K562 (cell line): ENCODE data around the gene NGDN.

ENCODE experiments used
- CEBPG ChIP-seq, 3 experiments: fragments of 200-800 bp in 1 of 3; sonication (Bioruptor generic) in 1 of 3; sonication (generic) in 1 of 3; formaldehyde crosslinking in 1 of 3; IDR thresholded peaks in 2 of 3; conservative IDR thresholded peaks in 1 of 3; 2 replicates each; pipeline versions ENCODE4 v1.6.1 to v1.8.0; 2016 to 2022; ENCODE audit warnings: missing compliant biosample characterization in 2 of 3, missing genetic modification characterization in 2 of 3, mild to moderate bottlenecking in 1 of 3, missing genetic modification reagents in 1 of 3
- GATA2 ChIP-seq: sonication (generic); formaldehyde crosslinking; IDR thresholded peaks from 2 replicates; pipeline ENCODE4 v1.4.0; 2020; ENCODE audit warnings: mild to moderate bottlenecking, missing genetic modification reagents
- POLR2A ChIP-seq: fragments of 450-650 bp; conservative IDR thresholded peaks from 2 replicates; pipeline ENCODE4 v1.6.1; 2016
- ZNF311 ChIP-seq: fragments of 250-450 bp; sonication (Bioruptor Pico); IDR thresholded peaks from 2 replicates; pipeline ENCODE4 v1.4.0; 2020; ENCODE audit warnings: mild to moderate bottlenecking, moderate library complexity
- ZNF444 ChIP-seq: fragments of 250-450 bp; sonication (Bioruptor Pico); IDR thresholded peaks from 2 replicates; pipeline ENCODE4 v1.4.0; 2020; ENCODE audit warnings: mild to moderate bottlenecking, moderate library complexity
- TF ChIP-seq, protein P1 (sequence below): fragments of 250-450 bp; sonication (Bioruptor Pico); IDR thresholded peaks from 2 replicates; pipeline ENCODE4 v1.6.1; 2021; ENCODE audit warnings: mild to moderate bottlenecking

DNA sequence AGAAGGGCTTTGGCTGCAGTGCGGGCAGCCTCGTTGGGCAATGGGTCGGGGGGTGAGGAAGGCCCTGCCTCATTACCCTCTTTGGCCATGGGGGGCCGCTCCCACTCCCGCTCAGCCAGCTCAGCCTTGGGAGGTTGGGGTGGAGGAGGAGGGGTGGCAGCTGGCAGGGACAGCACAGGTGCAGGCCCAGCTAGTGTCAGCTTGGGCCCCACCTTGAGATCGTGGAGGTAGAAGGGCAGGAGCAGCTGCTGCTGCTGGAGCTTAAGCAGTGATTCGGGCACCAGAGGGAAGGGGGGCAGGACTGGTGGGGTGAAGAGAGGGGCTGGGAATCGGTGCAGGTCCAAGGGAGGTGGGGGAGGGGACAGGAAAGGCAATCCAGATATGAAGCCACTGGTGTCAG, 56.1 kb downstream of the NGDN start:
- TF ChIP-seq POLR2A (no peak), GATA2 (no peak), CEBPG (CRISPR knock-in tag; IDR thresholded peaks at IDR 0.05) (no peak), CEBPG (tag; conservative IDR thresholded peaks at IDR 0.05 in 1 of 2, IDR thresholded peaks at IDR 0.05 in 1 of 2) (no peak), ZNF444 (CRISPR knock-in tag) (no peak), ZNF311 (CRISPR knock-in tag) (no peak)
- TF ChIP-seq, protein P1, sequence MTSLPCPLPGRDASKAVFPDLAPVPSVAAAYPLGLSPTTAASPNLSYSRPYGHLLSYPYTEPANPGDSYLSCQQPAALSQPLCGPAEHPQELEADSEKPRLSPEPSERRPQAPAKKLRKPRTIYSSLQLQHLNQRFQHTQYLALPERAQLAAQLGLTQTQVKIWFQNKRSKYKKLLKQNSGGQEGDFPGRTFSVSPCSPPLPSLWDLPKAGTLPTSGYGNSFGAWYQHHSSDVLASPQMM (CRISPR knock-in tag), result no peak
